GM12864 (cell line): ENCODE measurements around the gene RPP38.

Source experiments
- DNase-seq: peaks from one replicate; pipeline ENCODE4 v3.0.0-alpha.2; 2011; ENCODE audit warnings: low read depth
- H3K4me3 ChIP-seq: 2 replicates; pipeline ENCODE4 v1.5.1; 2011; ENCODE audit warnings: mild to moderate bottlenecking, low read depth, low read length, control low read depth
- CTCF ChIP-seq: IDR thresholded peaks from 2 replicates; pipeline ENCODE4 v1.5.1; 2011; ENCODE audit warnings: low read depth, mild to moderate bottlenecking, moderate library complexity, low read length, control low read depth, inconsistent platforms; ENCODE audit errors: missing control alignments

RPP38 gene

GRCh38 chr10:15122477-15123030 lies 25.4 kb downstream of the RPP38 start:
- TF ChIP-seq CTCF = no peak
- H3K4me3 ChIP-seq = no peak overlapping the region
- peak; percentile 54 for DNase-seq

- no peak for DNase-seq
- H3K4me3 ChIP-seq = no peak overlapping the region
- TF ChIP-seq CTCF = no peak
Observed at GRCh38 chr10:15123749-15124184, 26.6 kb downstream of the RPP38 start.

- DNase-seq = no peak
- TF ChIP-seq CTCF = no peak
- H3K4me3 ChIP-seq = no peak overlapping the region
Observed at GRCh38 chr10:15124190-15124589, 27.0 kb downstream of the RPP38 start.

GRCh38 chr10:15124908-15125307 lies 27.8 kb downstream of the RPP38 start:
- TF ChIP-seq CTCF = no peak
- no peak overlapping the region for H3K4me3 ChIP-seq
- no peak for DNase-seq

- no peak for DNase-seq
- no peak for TF ChIP-seq CTCF
- H3K4me3 ChIP-seq = no peak overlapping the region
Observed at GRCh38 chr10:15131330-15131729, 34.2 kb downstream of the RPP38 start.

- no peak for DNase-seq
- no peak for TF ChIP-seq CTCF
- no peak overlapping the region for H3K4me3 ChIP-seq
Observed at GRCh38 chr10:15136129-15137035, 39.2 kb downstream of the RPP38 start.
